AG09319 (cell line): Measurements from ENCODE around the gene TTYH2.

Experiments
- DNase-seq: peaks from one replicate; pipeline ENCODE4 v3.0.0-alpha.2; 2010; ENCODE audit warnings: low read depth; ENCODE audit errors: extremely low read depth
- TF ChIP-seq, protein P1 (sequence below): IDR thresholded peaks from 2 replicates; pipeline ENCODE4 v1.5.1; 2011; ENCODE audit warnings: low read depth, mild to moderate bottlenecking, inconsistent platforms, low read length, moderate library complexity

TTYH2 gene

DNA sequence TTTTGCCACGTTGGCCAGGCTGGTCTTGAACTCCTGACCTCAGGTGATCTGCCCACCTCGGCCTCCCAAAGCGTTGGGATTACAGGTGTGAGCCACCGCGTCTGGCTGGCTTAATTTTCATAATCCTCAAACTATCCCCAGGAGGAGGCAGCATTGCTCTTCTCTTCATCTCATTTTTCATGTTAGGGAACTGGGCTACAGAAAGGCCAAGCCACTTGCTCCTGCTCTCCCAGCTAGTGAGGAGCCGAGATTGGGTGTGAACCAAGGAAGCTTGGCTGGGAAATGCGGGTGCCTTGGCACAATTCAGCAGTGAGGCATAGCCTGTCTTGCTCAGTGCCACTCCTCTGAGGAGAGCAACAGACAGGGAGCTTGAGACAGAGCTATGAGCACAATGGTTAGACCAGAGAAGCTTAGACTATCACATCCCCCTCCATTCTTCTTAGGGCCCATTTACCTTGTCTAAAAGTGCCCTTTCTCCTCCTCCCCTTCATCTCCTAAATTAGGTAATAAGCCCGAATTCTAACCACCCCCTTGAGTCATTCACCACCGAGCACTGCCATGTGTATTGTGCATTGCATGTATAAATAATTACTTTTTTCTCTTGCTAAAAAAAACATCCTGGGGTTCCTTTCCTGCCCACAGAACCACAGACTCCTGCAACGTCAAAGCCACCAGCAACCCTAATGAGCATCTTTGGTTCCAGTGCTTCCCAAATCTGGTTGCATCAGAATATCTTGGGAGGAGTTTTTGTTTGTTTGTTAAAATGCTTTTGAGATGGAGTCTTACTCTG lies 92.7 kb downstream of the TTYH2 start:
- DNase-seq: no peak
- TF ChIP-seq, protein P1, sequence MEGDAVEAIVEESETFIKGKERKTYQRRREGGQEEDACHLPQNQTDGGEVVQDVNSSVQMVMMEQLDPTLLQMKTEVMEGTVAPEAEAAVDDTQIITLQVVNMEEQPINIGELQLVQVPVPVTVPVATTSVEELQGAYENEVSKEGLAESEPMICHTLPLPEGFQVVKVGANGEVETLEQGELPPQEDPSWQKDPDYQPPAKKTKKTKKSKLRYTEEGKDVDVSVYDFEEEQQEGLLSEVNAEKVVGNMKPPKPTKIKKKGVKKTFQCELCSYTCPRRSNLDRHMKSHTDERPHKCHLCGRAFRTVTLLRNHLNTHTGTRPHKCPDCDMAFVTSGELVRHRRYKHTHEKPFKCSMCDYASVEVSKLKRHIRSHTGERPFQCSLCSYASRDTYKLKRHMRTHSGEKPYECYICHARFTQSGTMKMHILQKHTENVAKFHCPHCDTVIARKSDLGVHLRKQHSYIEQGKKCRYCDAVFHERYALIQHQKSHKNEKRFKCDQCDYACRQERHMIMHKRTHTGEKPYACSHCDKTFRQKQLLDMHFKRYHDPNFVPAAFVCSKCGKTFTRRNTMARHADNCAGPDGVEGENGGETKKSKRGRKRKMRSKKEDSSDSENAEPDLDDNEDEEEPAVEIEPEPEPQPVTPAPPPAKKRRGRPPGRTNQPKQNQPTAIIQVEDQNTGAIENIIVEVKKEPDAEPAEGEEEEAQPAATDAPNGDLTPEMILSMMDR: no peak

DNA sequence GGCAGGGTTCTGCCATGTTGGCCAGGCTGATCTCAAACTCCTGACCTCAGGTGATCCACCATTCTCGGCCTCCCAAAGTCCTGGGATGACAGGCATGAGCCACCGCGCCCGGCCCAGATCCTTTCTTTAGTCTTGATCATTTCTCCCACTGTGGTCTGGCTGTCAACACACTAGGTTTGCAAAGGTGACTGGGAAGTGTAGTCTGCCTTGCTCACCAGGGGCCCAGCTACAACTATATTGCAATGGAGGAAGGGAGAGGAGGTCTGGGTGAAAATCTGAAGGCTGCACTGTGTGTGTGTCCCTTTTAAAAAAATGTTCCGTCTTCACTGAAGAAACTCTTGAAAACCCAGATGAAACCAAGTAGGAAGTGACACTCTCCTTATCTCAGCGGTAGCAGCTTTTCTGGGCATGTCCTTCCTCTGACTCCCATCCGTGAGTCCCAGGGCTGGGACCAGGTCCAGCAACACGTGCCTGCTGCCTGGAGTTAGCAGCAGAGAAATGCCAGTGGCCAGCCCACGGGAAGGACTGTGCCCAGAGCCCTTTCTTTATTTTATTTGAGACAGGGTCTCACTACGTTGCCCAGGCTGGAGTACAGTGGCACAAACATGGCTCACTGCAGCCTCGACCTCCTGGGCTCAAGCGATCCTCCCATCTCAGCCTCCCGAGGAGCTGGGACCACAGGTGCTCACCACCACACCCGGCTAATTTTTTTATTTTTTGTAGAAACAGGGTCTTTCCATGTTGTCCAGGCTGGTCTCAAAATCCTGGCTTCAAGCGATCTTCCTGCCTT lies 94.8 kb downstream of the TTYH2 start:
- DNase-seq: no peak
- TF ChIP-seq, protein P1: no peak

DNA sequence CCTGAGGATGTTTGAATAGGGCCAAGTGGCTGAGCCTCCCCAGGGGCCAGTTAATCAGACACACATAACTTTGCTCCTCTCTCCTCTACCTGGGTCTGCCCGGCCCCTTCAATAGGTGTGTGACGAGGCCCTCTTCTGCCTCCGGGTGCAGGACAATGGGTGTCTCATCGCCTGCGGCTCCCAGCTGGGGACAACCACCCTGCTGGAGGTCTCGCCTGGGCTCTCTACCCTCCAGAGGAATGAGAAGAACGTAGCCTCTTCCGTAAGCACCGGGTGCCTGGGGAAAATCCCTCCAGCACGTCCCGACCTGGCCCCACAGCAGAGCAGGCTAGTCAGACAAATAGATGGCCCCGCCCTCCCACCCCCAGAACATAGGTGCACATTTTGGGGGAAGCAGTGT lies 96.5 kb downstream of the TTYH2 start:
- TF ChIP-seq, protein P1: no peak
- DNase-seq: no peak
